ENCODE data around the gene HPCA. TPM values are rescaled to one million over a fixed set of nuclear protein-coding genes. Genes with fewer than 3 reads are reported as not detected.

Gene HPCA
- total and polyA plus RNA-seq, 2 donors (not counting 1 experiment from before 2014, with no cell fraction given), result 0.33 TPM; not detected in 1

- no peak for DNase-seq (ENCODE audit: low read depth in 2 of 2)
- Histone ChIP-seq H3K36me3 (ENCODE audit: control insufficient read depth, insufficient read depth, low read length) (no peaks in the 10 kb centered on the region), H3K79me2 (ENCODE audit: control insufficient read depth, insufficient read depth, low read length) (no peaks in the 10 kb centered on the region), H3K4me2 (ENCODE audit: extremely low read depth, insufficient read depth, low read length) (no peak overlapping the region), H4K20me1 (ENCODE audit: control insufficient read depth, extremely low read depth, insufficient read depth, low read length) (no peaks in the 10 kb centered on the region), H3K27ac (ENCODE audit: insufficient read depth, low read length) (no peak overlapping the region), H3K27me3 (ENCODE audit: control insufficient read depth, insufficient read depth, low read length) (peaks cover 34% of the 10 kb centered on the region), H3K9ac (ENCODE audit: insufficient read depth, low read length) (no peak overlapping the region), H2AFZ (ENCODE audit: low read length) (no peak overlapping the region), H3K4me1 (ENCODE audit: control insufficient read depth, extremely low read depth, insufficient read depth, low read length) (no peaks in the 10 kb centered on the region), H3K9me3 (ENCODE audit: control insufficient read depth, insufficient read depth, low read depth, low read length) (no peaks in the 10 kb centered on the region), H3K4me3 (replicated peaks in 1 of 4; ENCODE audit: control extremely low read depth in 1 of 4, insufficient read depth in 1 of 4, low read depth in 3 of 4, low read length in 4 of 4) (no peak overlapping the region)
- TF ChIP-seq CTCF (conservative IDR thresholded peaks at IDR 0.05 in 1 of 2, IDR thresholded peaks at IDR 0.05 in 1 of 2; ENCODE audit: low read depth in 1 of 2, low read length in 2 of 2) (no peak), EZH2 (IDR thresholded peaks at IDR 0.05; ENCODE audit: low read length, missing control alignments) (no peak)
These were observed 2.3 kb upstream of the HPCA start for GRCh38 chr1:32884032-32884372.

- Histone ChIP-seq H3K27me3 (ENCODE audit: control insufficient read depth, insufficient read depth, low read length) (peaks cover 34% of the 10 kb centered on the region), H3K9ac (ENCODE audit: insufficient read depth, low read length) (no peak overlapping the region), H3K4me3 (replicated peaks in 1 of 4; ENCODE audit: control extremely low read depth in 1 of 4, insufficient read depth in 1 of 4, low read depth in 3 of 4, low read length in 4 of 4) (no peak overlapping the region), H3K4me2 (ENCODE audit: extremely low read depth, insufficient read depth, low read length) (no peak overlapping the region), H2AFZ (ENCODE audit: low read length) (no peak overlapping the region), H3K79me2 (ENCODE audit: control insufficient read depth, insufficient read depth, low read length) (no peaks in the 10 kb centered on the region), H3K36me3 (ENCODE audit: control insufficient read depth, insufficient read depth, low read length) (no peaks in the 10 kb centered on the region), H3K4me1 (ENCODE audit: control insufficient read depth, extremely low read depth, insufficient read depth, low read length) (no peaks in the 10 kb centered on the region), H3K27ac (ENCODE audit: insufficient read depth, low read length) (no peak overlapping the region), H3K9me3 (ENCODE audit: control insufficient read depth, insufficient read depth, low read depth, low read length) (no peaks in the 10 kb centered on the region), H4K20me1 (ENCODE audit: control insufficient read depth, extremely low read depth, insufficient read depth, low read length) (no peaks in the 10 kb centered on the region)
- DNase-seq (ENCODE audit: low read depth in 2 of 2), result no peak
- TF ChIP-seq CTCF (conservative IDR thresholded peaks at IDR 0.05 in 1 of 2, IDR thresholded peaks at IDR 0.05 in 1 of 2; ENCODE audit: low read depth in 1 of 2, low read length in 2 of 2) (no peak), EZH2 (IDR thresholded peaks at IDR 0.05; ENCODE audit: low read length, missing control alignments) (no peak)
These were observed 1.6 kb upstream of the HPCA start for GRCh38 chr1:32884726-32885125.

- DNase-seq (ENCODE audit: low read depth in 2 of 2), result no peak
- H3K27ac ChIP-seq (ENCODE audit: insufficient read depth, low read length), result no peak overlapping the region
- no peaks in the 10 kb centered on the region for H3K79me2 ChIP-seq (ENCODE audit: control insufficient read depth, insufficient read depth, low read length)
- H3K27me3 ChIP-seq (ENCODE audit: control insufficient read depth, insufficient read depth, low read length), result peaks cover 34% of the 10 kb centered on the region
- H2AFZ ChIP-seq (ENCODE audit: low read length), result no peak overlapping the region
- no peak overlapping the region for H3K9ac ChIP-seq (ENCODE audit: insufficient read depth, low read length)
- H3K9me3 ChIP-seq (ENCODE audit: control insufficient read depth, insufficient read depth, low read depth, low read length), result no peaks in the 10 kb centered on the region
- H3K4me3 ChIP-seq (replicated peaks in 1 of 4; ENCODE audit: control extremely low read depth in 1 of 4, insufficient read depth in 1 of 4, low read depth in 3 of 4, low read length in 4 of 4), result no peak overlapping the region
- no peaks in the 10 kb centered on the region for H3K4me1 ChIP-seq (ENCODE audit: control insufficient read depth, extremely low read depth, insufficient read depth, low read length)
- H4K20me1 ChIP-seq (ENCODE audit: control insufficient read depth, extremely low read depth, insufficient read depth, low read length), result no peaks in the 10 kb centered on the region
- TF ChIP-seq CTCF (conservative IDR thresholded peaks at IDR 0.05 in 1 of 2, IDR thresholded peaks at IDR 0.05 in 1 of 2; ENCODE audit: low read depth in 1 of 2, low read length in 2 of 2) (no peak), EZH2 (IDR thresholded peaks at IDR 0.05; ENCODE audit: low read length, missing control alignments) (no peak)
- H3K4me2 ChIP-seq (ENCODE audit: extremely low read depth, insufficient read depth, low read length), result no peak overlapping the region
- no peaks in the 10 kb centered on the region for H3K36me3 ChIP-seq (ENCODE audit: control insufficient read depth, insufficient read depth, low read length)
These were observed 651 bp upstream of the HPCA start for GRCh38 chr1:32885676-32886003.
